ENCODE measurements around the gene SLC44A3. TPM values are rescaled to one million over a fixed set of nuclear protein-coding genes. Genes with fewer than 3 reads are reported as not detected.

The SLC44A3 gene
- polyA plus RNA-seq, 1 donor from 2014 or later = not detected

- Histone ChIP-seq H3K4me3 (ENCODE audit: low read length) (no peak overlapping the region), H3K27ac (ENCODE audit: low read length) (no peak overlapping the region), H3K27me3 (ENCODE audit: insufficient read depth, low read depth, low read length) (peaks cover 15% of the 10 kb centered on the region), H4K20me1 (ENCODE audit: insufficient read depth) (no peaks in the 10 kb centered on the region), H3K36me3 (ENCODE audit: insufficient read depth, low read length) (no peaks in the 10 kb centered on the region), H3K9me3 (ENCODE audit: low read length) (no peaks in the 10 kb centered on the region), H3K9me2 (ENCODE audit: insufficient read depth, low read length) (no peaks in the 10 kb centered on the region), H3F3A (ENCODE audit: insufficient read depth, low read length, poor library complexity, severe bottlenecking) (no peaks in the 10 kb centered on the region), H3K4me2 (ENCODE audit: low read length) (no peak overlapping the region), H2AFZ (ENCODE audit: low read depth, low read length) (no peak overlapping the region), H3K9ac (ENCODE audit: low read length) (no peak overlapping the region), H3K79me2 (replicated peaks; ENCODE audit: insufficient read depth, low read length) (no peaks in the 10 kb centered on the region)
- TF ChIP-seq CTCF (IDR thresholded peaks at IDR 0.05; ENCODE audit: poor library complexity, severe bottlenecking) (no peak), EZH2 (IDR thresholded peaks at IDR 0.05; ENCODE audit: borderline replicate concordance, insufficient read depth, low read length, poor library complexity, severe bottlenecking) (no peak), TAF1 (IDR thresholded peaks at IDR 0.05; ENCODE audit: low read depth) (no peak), REST (IDR thresholded peaks at IDR 0.05; ENCODE audit: borderline replicate concordance) (no peak)
These were observed 4.1 kb upstream of the SLC44A3 start for GRCh38 chr1:94816030-94816429.

- TF ChIP-seq MXI1 (conservative IDR thresholded peaks at IDR 0.05; ENCODE audit: poor library complexity, severe bottlenecking) (no peak), POLR2AphosphoS5 (IDR thresholded peaks at IDR 0.05) (no peak), RAD21 (conservative IDR thresholded peaks at IDR 0.05) (no peak), EP300 (conservative IDR thresholded peaks at IDR 0.05; ENCODE audit: poor library complexity, severe bottlenecking) (no peak), TAF1 (IDR thresholded peaks at IDR 0.05; ENCODE audit: low read depth) (no peak), CTCF (IDR thresholded peaks at IDR 0.05; ENCODE audit: poor library complexity, severe bottlenecking) (no peak), SMC3 (conservative IDR thresholded peaks at IDR 0.05; ENCODE audit: poor library complexity) (no peak), EZH2 (IDR thresholded peaks at IDR 0.05; ENCODE audit: borderline replicate concordance, insufficient read depth, low read length, poor library complexity, severe bottlenecking) (no peak), REST (IDR thresholded peaks at IDR 0.05; ENCODE audit: borderline replicate concordance) (no peak)
- Histone ChIP-seq H3K4me3 (ENCODE audit: low read length) (no peak overlapping the region), H3K9me3 (ENCODE audit: low read length) (no peaks in the 10 kb centered on the region), H3K79me2 (replicated peaks; ENCODE audit: insufficient read depth, low read length) (no peaks in the 10 kb centered on the region), H3K9me2 (ENCODE audit: insufficient read depth, low read length) (no peaks in the 10 kb centered on the region), H4K20me1 (ENCODE audit: insufficient read depth) (no peaks in the 10 kb centered on the region), H3F3A (ENCODE audit: insufficient read depth, low read length, poor library complexity, severe bottlenecking) (no peaks in the 10 kb centered on the region), H3K36me3 (ENCODE audit: insufficient read depth, low read length) (no peaks in the 10 kb centered on the region), H2AFZ (ENCODE audit: low read depth, low read length) (no peak overlapping the region), H3K9ac (ENCODE audit: low read length) (no peak overlapping the region), H3K27ac (ENCODE audit: low read length) (no peak overlapping the region), H3K27me3 (ENCODE audit: insufficient read depth, low read depth, low read length) (peaks cover 15% of the 10 kb centered on the region), H3K4me2 (ENCODE audit: low read length) (no peak overlapping the region)
These were observed 2.4 kb upstream of the SLC44A3 start for GRCh38 chr1:94817712-94818111.
